NCI-H146 treated with DMSO at 0.1 percent for 48 hours (cell line): Measurements from ENCODE around the gene RAP1A.
A peak's percentile ranks its signal among the peaks of the same experiment; 100 is the strongest.
"Not testable (repeated sequence)": the region's sequence is repeated elsewhere in the genome, so short reads cannot be mapped to it uniquely, and the experiment has no call there.

Experiments
- DNase-seq: peaks from one replicate; lab custom pipeline; 2025; ENCODE audit not compliant: unreplicated experiment; lab: John Stamatoyannopoulos, UW

RAP1A gene

GRCh38 chr1:111597426-111597825 lies 22.2 kb upstream of the RAP1A start:
- DNase-seq = no peak

GRCh38 chr1:111598544-111598943 lies 21.0 kb upstream of the RAP1A start:
- DNase-seq = no peak

- DNase-seq = no peak
Measured at GRCh38 chr1:111599781-111600693, 19.6 kb upstream of the RAP1A start.

- DNase-seq = no peak
Measured at GRCh38 chr1:111600886-111601386, 18.7 kb upstream of the RAP1A start.

- DNase-seq = no peak
Measured at GRCh38 chr1:111602302-111602701, 17.3 kb upstream of the RAP1A start.

- no peak for DNase-seq
Measured at GRCh38 chr1:111602974-111603373, 16.6 kb upstream of the RAP1A start.

GRCh38 chr1:111603979-111604378 lies 15.6 kb upstream of the RAP1A start:
- DNase-seq = no peak

DNA sequence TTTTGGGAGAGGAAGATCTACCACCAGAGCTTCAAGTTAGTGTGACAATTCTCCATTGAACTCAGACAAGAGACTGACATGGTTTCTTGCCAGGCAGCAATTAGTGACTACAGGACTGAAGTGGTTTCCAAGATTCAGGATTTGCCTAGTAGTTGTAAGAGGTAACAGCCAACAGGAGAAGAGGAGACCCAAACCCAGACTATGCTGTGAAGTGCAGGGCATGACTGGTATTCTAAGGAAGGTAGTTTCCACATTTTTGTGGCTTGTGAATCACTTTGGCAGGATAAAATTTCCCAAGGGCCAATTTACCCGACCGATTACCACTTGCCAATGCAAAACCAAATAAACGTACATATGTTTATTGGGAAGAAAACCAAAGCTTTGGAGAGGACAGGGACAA lies 14.7 kb upstream of the RAP1A start:
- no peak for DNase-seq

- no peak for DNase-seq
Measured at GRCh38 chr1:111605576-111605975, 14.0 kb upstream of the RAP1A start.

DNA sequence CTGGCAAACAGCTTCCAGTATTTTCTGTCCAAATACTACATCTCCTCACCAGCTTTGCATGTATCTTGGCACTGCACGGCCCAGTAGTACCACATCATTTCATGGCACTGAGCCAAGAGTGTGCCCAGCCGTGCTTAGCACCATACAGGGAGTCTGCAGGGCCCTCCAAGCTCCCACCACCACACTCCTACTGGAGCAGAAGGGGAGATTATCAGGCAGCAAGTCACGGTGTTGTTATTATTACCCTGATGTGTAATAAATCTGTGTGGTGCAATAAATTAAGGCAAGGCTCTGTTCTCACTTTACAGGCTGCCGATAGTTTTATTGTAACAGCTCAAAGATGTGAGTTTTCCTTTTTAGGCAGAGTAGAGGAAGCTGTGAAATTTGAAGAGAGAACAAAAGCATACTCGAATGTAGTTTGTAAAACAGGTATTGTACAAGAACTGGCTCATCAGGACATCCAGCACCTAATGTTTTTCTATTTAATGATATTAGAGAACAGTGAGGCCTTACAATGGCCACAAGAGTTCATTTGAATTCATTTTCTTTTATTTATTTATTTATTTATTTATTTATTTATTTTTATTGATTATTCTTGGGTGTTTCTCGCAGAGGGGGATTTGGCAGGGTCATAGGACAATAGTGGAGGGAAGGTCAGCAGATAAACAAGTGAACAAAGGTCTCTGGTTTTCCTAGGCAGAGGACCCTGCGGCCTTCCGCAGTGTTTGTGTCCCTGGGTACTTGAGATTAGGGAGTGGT lies 13.0 kb upstream of the RAP1A start:
- not testable (repeated sequence) for DNase-seq

DNA sequence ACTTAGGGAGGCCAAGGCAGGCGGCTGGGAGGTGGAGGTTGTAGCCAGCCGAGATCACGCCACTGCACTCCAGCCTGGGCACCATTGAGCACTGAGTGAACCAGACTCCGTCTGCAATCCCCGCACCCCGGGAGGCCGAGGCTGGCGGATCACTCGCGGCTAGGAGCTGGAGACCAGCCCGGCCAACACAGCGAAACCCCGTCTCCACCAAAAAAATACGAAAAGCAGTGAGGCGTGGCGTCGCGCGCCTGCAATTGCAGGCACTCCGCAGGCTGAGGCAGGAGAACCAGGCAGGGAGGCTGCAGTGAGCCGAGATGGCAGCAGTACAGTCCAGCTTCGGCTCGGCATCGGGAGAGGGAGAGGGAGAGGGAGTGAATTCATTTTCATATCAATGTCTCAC lies 11.1 kb upstream of the RAP1A start:
- not testable (repeated sequence) for DNase-seq

GRCh38 chr1:111611986-111612385 lies 7.6 kb upstream of the RAP1A start:
- no peak for DNase-seq

DNA sequence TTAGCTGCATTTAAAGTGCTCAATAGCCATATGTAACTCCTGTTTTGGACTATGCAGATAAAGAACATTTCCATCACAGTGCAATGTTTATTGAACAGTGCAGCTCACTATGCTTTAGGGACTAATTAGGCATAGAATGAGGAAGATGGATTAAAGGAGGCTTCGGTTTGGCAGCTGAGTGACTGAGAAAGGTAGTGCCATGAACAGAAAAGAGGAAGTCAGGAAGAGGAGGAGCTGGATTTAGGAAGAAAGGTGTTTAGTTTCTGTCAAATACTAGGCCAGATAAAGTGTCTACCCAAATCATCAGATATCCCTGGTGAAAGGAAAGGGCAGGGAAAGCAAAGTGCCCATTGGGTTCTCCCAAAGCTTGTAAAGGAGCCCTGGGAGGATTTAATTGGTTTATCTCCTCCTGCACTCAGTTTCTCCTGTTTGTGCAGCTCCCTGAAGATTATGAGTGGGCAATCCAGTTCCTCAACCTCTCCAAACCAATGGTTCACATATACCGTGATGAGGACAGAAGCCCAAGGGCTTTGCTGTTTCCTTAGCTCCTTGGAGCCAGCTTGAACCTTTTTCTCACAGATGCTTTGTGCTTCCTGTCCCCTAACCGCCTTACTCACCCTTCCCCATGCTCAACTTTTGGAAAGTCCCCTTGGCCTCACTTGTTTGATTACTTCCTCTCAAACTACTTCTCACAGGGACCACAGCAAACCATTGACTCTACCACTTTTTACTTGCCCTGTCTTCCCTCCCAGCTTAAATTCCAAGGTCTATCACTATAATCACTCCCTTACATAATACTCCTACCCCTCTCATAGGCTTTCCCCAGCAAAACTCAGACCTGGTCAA lies 3.5 kb upstream of the RAP1A start:
- no peak for DNase-seq

- DNase-seq = no peak
Measured at GRCh38 chr1:111618081-111618480, 1.5 kb upstream of the RAP1A start.

DNA sequence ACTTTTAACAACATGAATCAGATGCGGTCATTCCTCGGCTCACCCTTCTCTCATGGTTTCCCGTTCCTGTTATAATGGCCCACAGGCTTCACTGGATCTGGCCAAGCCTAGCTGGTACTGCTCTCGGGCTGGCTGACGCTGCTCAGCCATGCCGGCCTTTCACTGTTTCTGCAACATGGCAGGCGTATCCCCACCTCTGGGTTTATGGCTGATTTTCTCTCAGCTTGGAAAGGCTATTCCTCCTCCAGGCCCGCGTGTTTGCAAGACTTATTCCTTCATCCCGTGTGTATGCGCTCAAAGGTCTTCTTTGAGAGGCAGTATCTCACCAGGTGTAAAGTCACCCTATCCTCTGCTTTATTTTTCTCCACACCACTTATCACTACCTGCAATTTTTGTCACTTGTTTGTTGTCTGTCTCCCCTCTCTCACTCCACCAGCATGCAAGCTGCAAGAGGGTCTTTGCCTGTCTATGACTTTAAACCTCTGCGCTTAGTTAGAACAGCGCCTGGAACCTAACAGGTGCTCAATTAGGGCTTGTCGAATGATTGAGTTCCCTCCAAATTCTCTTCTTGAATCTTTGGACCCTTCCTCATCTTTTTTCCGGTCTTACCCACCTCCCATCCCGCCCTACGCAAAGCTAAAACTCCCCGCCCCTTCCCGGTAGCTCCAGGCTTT lies 491 bp upstream of the RAP1A start:
- DNase-seq = peak; percentile 55

GRCh38 chr1:111620441-111620971 lies 917 bp downstream of the RAP1A start:
- peak; percentile 31 for DNase-seq

DNA sequence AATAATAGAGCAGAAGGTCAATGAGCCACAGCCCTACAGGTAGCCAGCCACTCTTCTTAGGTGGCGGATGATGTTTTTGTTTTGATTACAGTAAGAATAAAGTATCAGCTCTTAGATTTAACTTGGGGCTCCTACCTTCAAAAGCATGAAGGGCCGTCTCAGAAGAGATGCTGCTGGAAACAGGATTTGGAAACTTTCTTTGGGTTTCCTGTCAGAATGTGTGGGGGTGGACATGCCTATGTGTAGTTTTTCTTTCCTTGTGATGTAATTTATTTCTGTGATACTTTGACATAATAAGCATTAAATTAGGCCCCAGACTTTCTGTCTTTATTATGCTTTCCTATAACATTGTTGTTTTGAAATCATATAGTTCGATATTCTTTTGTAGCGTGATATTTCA lies 1.5 kb downstream of the RAP1A start:
- DNase-seq = no peak

DNA sequence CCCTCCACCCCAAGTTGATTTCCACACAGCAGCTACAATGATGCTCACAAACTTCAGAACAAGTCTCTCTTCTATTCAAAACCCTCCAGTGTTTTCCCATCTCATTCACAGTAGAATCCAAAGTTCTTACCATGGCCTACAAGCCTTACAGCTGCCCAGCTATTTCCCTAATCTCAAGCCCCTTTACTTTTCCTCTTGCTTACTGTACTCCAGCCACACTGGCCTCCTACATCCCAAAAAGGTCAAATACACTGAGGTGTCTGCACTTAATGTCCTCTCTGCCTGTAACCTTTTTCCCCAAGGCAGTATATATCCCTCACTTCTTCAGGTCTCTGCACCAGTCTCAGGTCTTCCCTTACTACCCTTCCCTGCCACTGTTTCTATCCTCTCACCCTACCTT lies 2.6 kb downstream of the RAP1A start:
- DNase-seq = no peak

GRCh38 chr1:111624382-111624781 lies 4.8 kb downstream of the RAP1A start:
- no peak for DNase-seq

GRCh38 chr1:111625276-111625675 lies 5.7 kb downstream of the RAP1A start:
- DNase-seq = no peak
